CD4-positive, alpha-beta T cell treated with Interleukin-21 for 1 hour (primary cell): ENCODE data around the gene BPGM.
"Not testable (repeated sequence)": the region's sequence is repeated elsewhere in the genome, so short reads cannot be mapped to it uniquely, and the experiment has no call there.

Experiments used
- DNase-seq: peaks from one replicate; pipeline ENCODE4 v3.0.0-alpha.2; 2020

The BPGM gene

DNA sequence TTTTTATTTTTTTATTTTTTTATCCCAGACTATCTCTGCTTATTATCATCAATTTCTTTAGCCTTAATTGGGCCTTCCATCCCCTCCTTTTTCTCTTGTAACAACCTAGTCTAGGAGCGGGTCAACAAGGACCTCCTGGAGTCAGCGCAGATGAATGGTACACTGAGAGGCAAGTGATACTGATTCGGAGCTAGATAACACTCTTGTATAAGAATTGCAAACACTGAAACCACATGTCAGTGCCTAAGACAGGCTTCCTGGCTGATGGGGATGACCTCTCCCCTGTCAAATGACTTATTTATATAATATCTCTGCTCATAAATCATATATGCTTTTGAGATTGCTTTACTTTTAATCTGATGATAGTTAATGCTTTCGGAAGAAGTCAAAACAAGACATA, 22.7 kb downstream of the BPGM start:
- peak; percentile 42 for DNase-seq

DNA sequence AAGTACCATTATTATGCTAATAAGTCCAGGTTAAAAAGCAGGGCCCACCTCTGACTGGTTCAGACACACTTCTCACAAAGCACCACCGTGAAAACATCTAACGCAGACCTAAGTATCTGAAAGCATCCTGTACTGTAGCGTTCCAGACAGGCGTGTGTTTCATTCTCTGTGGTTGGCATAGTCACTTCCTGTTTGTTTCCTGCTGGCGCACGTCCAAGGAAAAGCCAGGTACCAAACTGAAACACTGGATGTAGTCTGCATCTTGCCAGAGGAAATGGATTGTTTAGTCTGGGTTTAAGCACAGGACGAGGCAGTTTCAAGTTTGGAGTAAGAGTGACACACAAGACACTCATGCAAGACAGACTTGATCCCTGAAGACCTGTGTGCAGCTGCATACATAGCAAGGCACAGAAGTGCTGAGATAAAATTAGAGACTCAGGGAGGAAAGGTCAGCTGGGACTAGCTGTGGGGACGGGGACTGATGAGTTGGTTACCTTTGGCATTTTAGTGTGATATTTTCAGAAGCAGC, 23.3 kb downstream of the BPGM start:
- peak; percentile 86 for DNase-seq

DNA sequence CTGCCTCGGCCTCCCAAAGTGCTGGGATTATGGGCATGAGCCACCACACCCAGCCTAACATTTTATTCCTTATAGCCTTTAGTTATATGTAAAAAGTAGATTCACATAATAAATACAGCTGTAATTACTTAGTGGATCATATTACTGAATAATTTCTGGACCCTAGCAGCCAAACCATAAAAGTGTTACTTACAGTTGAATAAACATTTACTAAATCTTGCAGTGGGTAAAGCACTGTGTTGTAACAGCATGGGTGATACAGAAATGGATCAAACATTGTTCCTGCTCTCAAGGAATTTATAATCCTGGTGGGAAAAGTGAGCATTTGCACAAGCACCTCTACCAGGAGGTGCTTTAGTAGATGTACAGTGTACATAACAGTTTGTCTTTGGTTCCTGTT, 25.0 kb downstream of the BPGM start:
- no peak for DNase-seq

DNA sequence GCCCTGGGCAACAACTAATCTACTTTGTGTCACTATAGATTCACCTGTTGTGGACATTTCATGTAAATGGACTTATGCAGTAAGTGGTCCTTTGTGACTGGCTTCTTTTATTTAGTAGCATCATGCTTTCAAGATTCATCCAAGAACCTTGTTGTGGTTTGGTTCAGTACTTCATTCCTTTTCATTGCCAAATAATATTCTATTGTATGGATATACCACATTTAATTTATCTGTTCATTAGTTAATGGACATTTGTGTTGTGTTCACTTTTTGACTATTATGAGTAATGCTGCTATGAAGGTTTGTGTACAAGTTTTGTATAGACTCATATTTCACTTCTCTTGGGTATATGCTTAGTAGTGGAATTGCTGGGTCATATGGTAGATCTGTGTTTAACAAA, 27.8 kb downstream of the BPGM start:
- no peak for DNase-seq

DNA sequence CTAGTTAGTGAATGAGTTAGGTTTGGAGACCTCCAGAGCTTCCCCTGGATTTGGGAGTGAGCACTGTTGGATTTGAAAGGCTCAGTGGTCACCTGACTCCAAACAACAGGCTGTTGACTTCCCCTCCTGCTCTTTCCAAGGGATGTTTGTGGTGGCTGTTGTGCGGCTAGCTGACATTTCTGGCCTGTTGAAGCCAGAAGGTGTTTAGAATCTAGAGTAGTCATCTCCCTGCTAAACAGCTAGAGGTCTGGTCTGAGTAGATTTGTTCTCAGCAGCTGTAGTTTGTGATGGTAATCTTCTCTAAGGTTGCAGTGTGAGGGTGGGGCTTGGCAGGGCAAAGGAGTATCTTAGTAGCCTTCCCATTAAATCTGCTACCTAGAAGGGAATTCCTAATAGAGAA, 30.1 kb downstream of the BPGM start:
- no peak for DNase-seq

DNA sequence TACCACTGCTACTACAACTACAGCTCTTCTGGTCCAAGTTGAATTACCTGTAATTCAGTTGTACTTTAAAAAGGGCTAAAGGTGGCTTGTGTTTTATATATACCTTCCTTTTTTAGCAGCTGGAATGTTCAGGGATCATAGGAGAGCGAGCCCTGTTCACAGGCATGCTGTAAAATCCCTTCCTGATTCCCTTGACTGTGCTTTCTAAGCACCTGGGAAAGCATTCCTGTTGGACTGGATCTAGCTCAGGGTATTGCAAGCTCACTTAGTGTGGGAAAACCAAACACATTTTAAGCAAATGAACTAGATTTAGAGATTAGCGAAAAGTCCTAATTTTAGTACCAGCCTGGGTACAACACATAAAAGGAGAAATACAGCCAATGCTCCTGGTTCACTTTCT, 31.5 kb downstream of the BPGM start:
- no peak for DNase-seq

DNA sequence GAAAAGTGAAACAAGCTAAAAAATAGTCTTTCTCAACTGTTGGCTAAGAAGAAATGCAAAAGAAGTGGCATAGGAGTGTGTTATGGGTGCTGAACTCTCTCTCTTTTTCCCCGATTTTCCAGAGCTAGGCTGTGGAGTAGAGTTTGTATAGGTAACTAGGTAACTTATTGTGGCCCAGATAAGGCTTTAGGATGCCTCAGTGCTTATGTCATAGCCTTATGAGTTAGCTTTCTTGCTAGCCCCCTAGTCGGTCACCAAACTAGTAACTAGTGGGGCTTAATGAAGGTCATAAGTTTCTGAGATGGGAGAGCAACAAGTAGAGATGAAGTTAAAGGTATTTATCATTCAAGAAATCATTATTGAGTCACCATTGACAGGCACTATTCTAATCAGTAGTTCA, 32.4 kb downstream of the BPGM start:
- no peak for DNase-seq

DNA sequence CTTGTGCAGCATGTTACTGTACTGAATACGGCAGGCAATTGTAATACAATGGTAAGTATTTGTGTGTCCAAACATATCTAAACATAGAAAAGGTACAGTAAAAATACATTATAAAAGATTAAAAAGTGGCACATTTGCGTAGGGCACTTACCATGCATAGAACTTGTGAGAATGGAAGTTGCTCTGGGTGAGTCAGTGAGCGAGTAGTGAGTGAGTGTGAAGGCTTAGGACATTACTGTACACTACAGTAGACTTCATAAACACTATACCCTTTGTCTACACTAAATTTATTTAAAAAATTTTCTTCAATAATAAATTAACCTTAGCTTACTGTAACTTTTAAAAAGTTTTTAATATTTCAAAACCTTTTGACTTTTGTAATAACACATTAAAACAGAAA, 37.5 kb downstream of the BPGM start:
- no peak for DNase-seq

DNA sequence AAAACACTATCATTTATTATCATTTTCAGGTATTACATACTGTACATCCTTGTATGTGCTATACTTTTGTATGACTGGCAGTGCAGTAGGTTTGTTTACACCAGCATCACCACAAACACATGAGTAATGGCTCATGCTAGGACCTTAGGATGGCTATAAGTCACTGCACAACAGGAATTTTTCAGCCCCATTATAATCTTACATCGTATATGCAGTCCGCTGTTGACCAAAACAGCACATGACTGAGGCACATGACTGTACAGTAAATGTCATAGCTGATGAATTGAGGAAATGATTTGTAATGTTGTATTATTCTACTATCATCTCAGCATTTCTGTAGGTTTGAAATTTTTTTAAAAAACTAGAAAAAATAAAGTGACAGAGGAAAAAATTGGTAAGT, 38.6 kb downstream of the BPGM start:
- DNase-seq = no peak

DNA sequence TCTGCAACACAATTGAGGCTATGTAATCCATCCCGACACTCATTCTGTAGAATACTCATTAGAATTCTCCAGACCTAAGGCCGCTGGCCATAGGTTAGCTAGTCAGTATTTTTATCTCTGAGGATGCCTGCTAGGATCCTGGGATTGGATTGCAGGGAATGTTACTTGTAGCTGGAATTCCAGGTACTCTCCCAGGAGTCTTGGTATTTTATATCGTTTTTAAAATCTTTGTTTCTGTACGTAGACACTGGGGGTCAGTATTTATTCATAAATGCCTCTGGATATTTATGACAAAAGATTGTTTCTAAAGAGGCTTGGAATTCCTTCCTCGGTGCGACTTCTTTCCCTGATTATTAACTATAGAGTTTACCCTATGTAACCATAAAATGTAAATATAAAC, 40.1 kb downstream of the BPGM start:
- no peak for DNase-seq

DNA sequence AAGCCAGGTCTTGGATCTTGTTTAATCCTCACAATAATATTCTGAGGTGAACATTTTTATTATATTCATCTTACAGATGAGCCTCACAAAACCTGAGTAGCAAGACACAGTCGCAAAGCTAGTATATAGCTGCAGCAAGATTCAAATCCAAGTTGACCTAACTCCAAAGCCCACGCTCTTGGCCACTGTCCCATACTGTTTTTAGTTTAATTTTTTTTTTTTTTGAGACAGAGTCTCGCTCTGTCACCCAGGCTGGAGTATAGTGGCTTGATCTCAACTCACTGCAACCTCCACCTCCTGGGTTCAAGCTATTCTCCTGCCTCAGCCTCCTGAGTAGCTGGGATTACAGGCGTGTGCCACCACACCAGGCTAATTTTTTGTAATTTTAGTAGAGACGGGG, 42.9 kb downstream of the BPGM start:
- DNase-seq = not testable (repeated sequence)

DNA sequence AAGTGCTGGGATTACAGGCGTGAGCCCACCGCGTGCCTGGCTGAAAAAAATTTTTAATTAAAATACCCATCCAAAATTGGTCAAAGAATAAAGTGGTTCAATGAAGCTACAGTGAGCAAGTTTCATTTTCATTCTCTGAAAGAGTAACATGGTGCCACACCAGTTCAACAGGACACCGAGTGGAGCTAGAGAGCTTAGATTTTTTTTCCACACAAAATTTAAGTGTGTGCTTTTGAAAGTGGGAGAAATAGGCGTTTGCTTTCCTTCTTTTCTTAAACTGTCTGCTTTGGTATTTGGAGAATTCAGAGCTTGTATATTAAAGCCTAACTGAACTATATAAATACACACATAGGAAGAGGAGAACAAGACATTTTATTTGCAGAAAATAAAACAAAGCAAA, 43.4 kb downstream of the BPGM start:
- DNase-seq = no peak

DNA sequence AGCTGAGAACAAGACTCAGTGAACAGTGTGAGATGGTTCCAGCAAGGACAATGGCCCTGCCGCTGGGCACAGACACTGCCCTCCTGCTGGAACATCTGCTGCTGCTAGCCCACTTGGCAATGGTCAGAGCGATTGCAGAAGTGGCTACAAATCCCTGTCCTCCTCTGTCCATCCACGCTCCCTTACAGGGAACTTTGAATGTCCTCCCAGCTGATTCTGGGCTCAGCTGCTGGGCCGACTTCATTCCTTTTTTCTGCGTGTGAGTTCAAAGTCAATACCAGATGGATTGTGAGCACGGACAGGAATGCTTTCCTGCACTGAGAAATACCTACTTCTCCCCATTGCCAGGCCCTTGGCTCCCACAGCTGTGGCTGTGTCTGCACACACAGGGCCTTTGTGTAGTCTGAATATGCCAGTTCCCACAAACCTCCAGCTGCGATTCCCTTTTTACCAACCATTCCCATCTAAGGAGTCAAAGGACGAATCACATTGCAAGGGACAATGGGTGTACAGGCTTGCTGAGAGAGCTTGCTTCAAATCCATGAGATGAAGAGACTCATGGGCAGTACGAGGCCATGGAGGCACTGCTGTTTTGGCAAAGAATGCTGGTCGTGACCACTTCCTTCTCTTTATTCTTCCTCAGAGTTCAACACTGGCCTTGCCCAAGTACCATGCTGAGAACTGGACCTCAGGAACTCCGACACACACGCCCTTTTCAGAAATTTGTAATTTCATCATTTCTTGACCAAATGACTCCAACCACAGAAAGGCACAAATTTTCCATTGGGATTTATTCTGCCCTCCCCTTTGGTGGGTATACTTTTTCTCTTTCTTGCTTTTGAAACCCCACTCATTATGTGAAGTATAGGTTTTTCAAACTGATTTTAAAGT, 44.2 kb downstream of the BPGM start:
- DNase-seq = no peak

DNA sequence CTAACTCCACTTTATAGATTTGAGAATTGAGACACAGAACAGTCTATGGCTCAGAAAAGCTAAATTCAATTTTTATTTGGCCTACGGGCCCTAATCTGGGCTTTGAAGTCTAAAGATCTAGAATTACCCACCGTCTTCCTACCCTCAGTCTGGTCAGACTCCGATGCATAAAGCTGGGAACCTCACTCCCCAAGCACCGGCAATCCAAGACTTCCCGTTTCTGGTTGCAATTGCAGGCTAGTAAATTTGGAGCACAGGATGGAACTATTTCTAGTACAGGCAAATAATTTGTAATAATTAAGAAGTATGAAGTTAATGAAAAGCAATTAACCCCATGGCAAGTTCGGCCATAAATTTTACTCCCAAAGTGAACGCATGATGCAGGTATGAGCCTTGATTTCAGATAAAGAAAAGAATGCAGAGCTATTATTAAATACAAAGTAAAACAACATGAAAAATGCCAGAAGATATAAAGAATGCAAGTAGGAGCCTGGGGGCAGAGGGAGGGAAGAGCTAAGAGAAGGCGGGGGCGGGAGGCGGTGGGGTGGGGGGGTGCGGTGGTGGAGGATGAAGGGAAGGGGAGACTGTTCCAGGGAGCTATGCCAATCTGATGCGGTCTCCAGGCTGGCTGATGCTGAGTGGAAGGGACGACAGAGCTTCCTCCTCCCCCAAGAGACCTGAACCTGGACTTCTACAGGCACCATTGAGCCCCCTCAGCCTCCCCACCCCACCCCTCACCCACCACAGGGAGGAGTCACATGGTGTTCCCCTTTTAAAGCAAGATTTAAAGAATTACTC, 45.1 kb downstream of the BPGM start:
- no peak for DNase-seq

DNA sequence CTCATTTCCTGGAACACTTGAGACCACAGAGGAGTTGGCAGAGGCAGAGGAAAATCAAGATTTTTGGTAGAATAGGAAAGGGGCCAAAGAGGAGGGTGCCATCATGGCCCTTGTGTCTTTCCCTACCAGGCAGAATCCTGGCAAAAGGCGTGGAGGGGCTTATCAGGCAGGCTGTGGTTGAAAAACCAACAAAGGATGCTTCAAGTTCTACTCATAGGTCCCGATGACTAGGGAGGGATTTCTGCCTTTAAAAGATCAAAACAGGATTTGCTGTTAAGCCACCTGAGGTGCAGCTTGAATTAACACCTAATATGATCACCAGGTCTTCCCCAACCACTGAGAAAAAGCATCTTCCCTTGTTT, 45.7 kb downstream of the BPGM start:
- no peak for DNase-seq

DNA sequence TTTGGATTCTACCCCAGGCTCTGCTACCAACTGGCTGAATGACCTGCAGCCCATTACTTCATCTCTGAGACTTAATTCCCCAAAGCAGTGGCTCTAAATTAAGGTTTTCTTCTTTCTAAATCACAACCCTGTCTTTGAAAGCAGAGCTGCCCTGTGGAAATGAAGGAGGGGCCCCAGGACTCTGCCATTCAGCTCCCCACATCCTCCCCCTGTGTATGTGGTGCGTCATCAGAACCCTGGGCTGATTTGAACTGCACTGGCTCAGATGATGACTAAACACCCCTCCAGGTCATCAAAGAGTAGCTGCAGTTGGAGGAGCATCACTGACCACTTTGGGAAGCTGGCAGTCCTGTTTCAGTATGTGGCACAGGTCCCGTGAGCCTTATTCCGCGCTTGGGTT, 46.6 kb downstream of the BPGM start:
- no peak for DNase-seq

DNA sequence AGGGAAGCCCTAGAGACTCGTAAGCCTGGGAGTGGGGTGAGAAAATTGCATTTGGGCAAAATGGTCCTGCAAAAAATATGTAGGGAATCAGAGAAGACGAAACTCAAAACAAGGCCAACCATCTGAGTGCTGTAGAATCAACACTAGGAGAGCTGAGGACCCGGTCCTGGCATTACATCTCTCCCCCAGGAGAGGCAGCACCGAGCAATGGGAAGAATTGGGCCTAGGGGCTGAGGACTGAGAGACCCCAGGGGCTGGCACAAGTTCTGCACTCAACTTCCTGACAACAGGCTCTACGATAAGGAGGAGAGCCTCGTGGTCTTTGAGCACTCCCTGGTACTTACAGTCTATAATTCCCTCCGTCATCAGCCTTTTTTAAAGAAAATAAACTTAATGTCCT, 47.6 kb downstream of the BPGM start:
- no peak for DNase-seq

DNA sequence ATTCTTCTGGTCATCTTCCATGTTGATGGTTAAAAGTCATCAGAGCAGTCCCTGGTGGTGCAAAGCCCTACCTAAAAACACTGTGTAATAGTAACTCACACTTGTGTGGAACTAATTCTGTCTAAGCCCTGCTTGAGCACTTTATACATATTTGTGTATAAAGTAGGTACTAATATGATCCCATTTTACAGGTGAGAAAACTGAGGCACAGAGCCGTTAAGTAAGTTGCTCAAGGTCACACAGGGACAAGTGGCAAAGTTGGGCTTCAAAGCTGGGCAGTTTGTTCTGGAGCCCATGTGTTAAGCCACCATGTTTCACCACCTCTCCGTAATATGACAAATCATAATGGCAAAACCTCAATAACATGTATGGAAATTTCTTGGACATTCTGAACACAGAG, 48.1 kb downstream of the BPGM start:
- no peak for DNase-seq

DNA sequence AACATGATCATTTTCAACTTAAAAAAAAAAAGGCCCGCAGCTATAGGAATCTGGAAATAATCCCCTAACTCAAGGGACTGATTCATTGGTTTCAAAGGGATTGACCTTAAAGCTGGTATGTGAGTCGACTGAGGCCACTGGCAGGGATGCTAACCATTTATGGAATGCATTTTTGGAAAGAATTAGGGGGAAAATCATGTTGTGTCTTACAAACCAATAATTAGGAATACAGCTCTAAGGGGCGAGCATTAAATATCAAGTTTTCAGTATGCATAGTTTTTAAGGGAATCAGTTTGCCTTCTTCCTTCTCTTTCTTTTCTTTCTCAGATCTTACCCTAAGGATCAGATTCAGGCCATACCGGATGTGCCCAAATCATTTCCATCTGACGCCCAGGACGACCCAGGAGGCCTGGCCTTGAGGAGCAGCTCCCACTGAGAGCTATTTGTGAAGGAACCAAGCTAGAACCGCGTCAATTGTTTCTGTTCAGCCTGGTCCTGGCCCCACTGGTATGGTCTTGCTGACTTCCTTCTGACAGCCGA, 48.7 kb downstream of the BPGM start:
- DNase-seq = no peak

DNA sequence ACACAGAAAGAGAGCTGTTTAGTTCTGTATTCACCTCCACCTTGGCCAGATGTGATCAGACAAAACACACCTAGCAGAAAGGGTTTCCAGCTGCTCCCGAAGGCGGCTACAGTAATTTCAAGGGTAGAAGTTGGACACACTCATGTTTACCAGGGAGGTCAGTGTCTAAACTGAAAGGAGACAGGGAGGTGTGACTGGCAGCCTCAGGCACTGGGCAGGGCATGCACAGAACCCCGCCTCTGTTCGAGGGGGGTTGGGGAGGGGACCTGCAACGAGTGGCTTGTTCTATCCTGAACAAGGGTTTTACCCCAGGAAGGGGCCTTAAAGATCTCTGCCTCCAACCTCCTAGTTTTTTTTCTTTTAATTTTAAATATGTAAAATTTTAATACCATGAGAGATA, 49.6 kb downstream of the BPGM start:
- DNase-seq = no peak

DNA sequence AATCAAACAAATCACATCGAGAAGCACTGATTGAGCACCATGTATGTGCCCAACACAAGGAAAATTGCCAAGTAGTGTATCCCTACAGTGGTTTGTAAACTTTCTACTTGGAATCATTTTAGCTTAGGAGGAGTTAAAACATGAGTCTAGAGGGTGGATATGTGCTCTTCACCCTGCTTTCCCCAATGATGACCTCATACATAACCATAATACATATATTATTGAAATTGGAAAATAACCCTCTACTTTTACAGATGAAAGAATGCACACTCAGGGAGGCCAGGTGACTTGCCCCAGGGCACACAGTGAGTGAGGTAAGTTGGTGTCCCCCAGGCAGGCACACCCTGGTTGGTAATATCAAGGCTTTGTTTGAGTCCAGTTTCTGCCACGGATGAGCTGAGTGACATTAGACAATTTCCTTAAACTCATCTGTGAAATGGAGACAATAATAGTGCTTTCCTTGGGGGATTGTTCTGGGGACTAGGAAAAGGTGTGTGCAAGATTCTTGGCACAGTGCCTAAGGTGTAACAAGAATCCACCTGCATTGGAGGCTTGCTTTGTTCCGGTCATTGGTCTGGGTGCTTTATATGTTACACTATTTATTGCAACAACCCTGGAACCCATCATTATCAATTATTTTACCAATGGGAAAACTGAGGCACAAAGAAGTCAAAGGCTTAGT, 50.7 kb downstream of the BPGM start:
- no peak for DNase-seq

DNA sequence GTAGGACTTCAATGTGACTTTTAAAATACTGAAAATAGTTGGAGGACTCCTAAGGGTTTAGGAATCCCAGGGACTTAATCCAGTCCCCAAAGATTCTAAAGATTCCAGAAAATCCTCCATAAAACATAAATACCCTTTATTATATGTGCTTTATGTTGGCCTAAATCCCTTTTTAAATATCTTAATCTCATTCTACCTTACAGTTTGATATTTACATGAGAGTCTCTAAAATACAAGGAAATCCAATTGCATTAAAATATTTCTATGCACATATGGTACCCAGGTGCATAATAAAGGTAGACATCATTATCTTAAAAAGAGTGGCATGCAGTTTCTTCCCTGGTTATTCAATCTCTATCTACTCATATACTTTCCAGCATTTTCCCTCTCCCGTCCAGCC, 51.8 kb downstream of the BPGM start:
- DNase-seq = no peak
